GM04504 (cell line): ENCODE data around the gene UST.
"Not testable (repeated sequence)": the region's sequence is repeated elsewhere in the genome, so short reads cannot be mapped to it uniquely, and the experiment has no call there.

Experiments
- DNase-seq: peaks from one replicate; pipeline ENCODE4 v3.0.0-alpha.2; 2012; ENCODE audit warnings: low read depth

Gene UST

DNA sequence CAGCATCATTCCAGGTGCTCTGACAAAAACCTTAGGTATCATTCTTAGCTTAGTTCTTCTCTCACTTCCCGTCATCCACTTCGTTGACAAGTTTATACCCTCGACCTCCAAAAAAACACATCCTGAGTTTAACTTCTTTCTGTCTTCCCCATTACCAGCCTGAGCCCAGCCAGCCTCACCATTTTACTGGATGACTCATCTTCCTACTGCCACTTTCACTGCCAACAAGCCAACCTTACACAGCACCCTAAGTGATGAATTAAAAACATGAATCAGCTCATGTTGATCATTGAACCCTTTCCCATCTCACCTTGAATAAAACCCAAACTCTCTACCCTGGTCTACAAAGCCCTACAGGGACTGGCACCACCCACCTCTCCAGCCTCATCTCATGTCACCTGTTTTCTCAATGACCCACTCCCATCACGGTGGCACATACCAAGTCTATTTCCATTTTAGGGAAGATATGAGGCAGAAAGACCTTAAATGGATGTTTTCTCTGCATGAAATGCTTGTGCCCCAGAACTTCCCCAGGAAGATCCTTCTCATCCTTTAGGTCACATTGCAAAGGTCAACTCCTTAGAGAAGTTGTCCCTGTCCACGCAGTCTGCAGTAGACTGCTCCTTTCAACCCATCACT is 9.9 kb upstream of the UST start:
- no peak for DNase-seq

DNA sequence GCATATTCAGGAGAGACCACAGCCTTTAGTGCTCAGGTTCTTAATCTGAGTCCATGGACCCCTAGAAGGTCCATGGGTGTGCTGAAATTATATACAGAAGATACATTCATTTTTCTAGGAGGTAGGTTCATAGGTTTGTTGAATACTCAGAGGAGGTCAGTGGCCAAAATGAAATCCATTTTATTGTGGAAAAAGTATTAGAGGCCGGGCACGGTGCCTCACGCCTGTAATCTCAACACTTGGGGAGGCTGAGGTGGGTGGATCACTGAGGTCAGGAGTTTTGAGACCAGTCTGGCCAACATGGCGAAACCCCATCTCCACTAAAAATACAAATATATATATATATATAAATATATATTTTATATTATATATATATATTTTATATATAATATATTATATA is 9.0 kb upstream of the UST start:
- DNase-seq, result no peak

DNA sequence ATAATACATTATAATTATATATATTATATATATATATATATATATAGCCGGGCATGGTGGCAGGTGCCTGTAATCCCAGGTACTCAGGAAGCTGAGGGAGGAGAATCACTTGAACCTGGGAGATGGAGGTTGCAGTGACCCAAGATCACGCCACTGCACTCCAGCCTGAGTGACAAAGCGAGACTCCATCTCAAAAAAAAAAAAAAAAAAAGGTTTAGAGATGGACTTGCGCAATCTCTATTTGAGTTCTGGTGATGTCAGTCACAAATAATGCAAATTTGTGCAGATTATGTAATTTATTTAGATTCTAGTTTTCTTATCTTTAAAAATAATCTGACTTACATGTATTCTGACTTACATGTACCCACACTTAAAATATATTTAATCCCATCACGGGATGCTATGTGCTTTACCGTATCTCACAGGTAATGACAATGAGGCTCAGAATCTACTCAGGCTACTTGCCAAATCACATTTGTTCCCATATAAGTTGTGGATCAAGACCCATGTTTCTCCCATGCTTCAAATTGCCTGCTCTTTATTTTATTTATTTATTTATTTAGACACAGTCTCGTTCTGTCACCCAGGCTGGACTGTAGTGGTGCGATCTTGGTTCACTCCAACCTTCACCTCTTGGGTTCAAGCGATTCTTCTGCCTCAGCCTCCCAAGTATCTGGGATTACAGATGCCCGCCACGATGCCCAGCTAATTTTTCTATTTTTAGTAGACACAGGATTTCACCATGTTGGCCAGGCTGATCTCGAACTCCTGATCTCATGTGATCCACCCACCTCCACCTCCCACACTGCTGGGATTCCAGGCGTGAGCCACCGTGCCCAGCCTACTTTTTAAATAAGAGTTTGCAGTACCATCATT is 7.6 kb upstream of the UST start:
- no peak for DNase-seq

DNA sequence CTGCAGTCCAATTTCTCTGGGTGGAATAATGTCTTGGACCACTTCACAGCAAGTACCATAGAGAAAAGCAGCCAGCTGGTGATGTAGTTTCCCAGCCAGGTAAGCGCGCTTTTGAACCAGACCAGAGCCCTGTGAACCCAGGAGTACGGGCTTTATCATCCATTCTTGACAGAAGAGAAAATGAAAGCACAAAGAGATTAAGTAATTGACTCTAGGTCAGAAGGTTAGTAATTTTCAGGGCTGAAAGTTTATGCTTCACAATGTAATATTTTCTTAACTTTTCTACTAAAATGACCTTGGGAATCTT is 7.1 kb upstream of the UST start:
- DNase-seq, result no peak

DNA sequence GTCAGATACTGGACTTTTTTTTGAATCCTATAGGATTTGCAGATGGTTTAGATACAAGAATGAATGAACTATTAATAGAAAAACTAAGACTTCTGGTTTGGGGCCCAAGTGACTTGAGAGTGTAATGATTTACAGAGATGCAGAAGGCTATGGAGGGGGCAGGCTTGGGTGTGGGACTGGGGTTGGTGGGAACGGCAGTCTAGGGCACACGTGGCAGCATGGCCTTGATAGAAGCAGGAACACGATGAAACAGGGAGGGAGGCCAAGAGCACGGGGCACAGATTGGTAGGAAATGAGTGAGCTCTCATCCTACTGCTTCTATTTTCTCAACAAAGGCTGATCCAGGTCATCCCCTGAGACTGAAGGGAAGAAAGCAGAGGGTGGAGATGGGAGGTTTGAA is 3.4 kb upstream of the UST start:
- no peak for DNase-seq

DNA sequence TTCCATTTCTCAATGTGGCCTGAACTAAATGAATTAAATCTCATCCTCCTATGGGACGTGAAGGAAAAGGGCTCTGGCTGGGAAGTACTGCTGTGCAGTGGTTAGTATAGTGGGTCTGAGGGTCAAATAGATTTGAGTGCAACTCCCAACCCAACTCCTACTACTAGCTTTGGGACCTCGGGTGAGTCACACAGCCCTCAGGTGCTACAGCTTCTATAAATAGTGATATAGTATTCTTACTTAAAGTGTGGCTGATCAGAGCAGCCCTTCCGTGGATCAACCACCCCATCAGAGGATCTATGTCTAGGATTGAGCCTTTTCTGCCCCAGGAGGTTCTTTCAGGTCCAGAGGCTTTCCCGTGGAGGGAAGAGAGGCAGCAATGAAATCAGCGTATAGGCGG is 904 bp upstream of the UST start:
- DNase-seq, result no peak

DNA sequence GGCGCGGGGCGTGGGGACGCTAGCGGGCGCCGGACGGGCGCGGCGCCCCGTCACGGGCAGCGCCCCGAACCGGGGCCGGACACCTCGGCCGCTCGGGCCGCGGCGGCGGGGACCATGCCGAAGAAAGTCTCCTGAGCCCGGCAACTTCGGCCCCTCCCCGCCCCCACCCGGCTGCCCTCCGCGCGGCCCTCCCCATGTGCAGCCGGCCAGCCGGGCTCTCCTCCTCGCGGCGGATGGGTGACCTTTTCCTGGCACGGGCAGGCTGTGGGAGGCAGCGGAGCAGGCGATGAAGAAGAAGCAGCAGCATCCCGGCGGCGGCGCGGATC is 278 bp downstream of the UST start:
- peak; percentile 27 for DNase-seq

DNA sequence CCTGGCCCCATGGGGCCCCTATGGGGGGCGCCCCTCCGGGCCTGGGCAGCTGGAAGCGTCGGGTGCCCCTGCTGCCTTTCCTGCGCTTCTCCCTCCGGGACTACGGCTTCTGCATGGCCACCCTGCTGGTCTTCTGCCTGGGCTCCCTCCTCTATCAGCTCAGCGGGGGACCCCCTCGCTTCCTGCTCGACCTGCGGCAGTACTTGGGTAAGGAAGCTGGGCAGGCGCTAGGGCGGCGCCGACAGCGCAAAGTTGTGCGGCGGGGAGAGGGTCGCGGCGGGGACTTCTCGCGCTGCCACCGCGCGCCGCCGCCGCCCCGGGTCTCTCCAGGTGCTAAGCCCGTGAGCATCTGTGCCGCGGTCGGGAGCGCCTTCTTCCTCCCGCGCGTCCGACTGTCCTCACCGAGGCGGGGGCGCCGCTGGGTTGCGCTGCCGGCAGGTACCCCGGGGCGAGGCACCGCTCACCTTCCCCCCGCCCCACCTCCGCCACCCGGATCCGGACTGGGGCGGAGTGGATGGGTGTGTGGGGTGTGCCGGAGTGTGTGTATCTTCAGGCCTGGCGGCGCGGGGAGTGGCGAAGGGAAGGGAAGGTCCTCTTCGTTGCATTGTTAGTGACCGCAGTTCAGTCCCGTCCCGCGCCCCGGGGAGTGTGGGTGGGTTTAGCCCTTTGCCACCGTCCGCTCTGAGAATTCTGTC is 788 bp downstream of the UST start:
- DNase-seq, result peak; percentile 19

DNA sequence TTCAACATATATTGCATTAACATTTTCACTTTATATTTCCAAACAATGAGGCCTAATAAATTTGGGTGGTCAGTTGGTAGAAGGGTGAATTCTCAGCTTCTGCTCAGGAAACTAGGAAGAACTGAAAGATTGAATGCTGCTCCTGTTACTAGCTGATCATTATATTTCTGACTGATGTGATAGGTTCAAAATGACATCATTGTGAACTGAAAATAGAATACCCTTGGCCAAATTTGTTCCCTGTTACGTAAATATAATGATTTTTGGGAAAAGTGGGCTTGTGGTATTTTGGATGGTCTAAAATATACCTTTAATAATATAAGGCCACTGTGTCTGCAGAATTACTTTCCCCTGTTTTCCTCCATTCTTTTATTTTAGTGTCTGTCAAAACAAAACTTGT is 2.8 kb downstream of the UST start:
- no peak for DNase-seq

DNA sequence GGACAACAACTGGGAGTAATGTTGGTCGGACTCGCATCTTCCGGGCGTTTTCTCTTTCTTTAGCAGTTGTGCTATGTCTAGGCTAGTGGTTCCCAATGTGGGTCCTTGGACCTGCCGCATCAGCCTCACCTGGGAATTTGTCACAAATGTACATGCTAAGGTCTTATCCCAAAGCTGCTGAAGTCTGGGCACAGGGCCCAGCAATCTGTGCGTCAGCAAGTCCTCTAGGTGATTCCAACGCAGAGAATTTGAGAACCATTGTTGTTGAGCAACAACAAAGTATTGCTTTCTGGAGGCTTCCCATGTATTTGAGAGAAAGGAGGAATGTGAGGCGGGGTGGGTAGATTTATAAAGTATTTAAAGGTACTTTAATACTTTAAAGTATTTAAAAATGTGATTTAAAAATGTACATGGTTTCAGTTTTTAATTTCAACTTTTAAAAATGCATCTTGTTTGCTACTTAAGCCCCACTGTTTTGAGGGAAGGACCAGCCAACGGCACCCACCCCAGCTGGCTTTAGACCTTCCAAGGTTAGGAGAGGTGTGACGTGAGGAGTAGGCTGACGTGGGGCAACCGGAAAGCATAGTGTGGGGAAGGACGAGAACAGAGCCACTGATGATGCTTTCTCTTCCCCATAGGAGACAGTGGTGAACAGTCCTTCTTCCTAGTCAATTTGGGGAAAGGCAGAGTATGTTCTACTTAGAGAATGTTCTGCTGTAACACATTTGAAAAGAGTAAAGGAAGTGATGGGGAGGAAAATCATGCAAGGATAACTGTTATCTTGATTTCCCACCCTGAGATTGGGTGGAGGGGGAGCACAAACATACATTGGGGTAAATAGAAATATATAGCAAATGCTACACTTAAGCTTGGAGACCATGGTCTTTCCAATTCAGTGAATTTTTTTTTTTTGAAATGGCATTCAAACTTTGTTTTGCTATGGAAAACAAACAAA is 4.3 kb downstream of the UST start:
- no peak for DNase-seq

DNA sequence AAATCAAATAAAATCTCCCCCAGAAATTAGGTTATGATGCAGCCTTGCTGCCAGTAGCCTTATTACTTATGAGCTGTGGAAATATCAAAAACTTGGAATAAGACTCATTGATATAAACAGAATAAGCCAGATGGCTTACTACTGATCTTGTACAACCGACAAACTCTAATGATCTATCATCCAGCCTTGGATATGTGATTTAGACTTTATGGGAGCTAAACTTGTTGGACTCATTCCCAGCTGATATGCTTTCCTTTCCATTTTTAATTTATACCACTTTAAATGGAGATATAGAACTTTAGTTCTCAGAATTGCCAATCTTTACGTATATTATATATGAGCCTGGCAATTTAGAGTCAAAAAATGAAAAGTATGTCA is 5.0 kb downstream of the UST start:
- no peak for DNase-seq

DNA sequence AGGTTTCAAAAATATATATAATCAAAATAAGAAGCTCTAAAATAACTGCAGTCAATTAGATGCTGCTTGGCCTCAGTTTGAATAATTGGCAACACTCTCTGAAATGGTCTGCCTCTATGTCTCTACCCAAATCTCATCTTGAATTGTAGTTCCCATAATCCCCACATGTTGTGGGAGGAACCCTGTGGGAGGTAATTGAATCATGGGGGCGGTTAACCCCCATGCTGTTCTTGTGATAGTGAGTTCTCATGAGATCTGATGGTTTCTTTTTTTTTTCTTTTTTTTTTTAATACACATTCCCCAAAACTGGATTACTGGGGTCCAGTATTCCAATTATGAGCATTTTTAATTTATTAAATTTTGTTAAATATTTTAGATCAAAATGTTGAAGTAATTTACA is 8.5 kb downstream of the UST start:
- not testable (repeated sequence) for DNase-seq

DNA sequence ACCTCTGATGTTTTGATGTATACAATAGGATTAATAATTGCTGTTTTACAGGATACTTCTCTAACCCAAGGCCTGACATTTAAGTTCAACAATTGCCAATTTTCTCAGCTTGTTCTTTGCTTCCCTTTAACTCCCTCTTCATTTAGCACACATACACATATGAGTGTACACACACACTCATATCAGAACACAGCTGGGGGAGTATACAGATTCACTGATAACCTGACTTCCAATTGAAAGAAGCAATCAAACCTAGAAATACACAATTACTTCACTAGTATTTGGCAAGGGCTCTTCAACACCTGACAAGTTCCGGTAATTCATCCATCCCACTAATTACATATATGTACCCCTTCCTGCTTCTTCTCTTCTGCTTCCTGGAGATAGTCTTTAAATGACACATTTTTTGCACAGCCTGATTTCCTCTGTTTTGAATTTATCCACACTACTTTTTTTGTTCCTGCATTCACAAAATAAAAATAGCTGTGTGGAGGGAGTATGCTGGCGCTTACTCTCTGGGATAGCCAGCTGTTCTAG is 11.2 kb downstream of the UST start:
- no peak for DNase-seq

DNA sequence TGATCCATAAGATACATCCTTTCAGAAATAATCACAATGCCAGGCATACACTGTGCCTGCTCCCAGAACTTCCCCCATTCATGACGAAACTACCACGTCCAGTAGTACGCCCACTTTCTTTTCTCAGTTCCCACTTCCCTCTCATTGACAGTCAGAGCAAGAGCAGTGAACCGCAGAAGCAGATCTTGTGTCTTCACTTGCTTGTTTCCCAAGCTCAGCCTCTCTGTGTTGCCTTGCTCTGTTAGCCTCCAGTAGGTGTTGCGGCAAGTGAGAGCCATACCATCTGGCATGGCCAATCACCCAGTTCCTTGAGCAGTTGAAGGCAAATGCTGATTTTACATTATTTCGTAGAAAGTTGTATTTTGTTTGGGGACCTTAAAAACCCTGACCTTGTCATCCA is 11.7 kb downstream of the UST start:
- DNase-seq, result no peak

DNA sequence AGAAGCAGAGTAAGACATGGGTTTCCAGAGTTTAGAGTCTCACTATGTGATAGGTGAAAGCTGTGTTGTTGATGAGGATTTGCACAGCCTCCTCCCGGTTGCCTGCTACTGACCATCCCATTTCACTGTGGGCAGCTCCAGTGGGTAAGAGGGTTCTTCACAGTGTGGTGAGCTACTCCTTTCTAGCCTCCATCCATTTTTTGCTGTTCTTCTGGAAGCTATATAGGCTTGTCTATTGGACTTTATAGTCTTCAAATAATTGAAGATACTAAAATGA is 13.4 kb downstream of the UST start:
- DNase-seq, result no peak

DNA sequence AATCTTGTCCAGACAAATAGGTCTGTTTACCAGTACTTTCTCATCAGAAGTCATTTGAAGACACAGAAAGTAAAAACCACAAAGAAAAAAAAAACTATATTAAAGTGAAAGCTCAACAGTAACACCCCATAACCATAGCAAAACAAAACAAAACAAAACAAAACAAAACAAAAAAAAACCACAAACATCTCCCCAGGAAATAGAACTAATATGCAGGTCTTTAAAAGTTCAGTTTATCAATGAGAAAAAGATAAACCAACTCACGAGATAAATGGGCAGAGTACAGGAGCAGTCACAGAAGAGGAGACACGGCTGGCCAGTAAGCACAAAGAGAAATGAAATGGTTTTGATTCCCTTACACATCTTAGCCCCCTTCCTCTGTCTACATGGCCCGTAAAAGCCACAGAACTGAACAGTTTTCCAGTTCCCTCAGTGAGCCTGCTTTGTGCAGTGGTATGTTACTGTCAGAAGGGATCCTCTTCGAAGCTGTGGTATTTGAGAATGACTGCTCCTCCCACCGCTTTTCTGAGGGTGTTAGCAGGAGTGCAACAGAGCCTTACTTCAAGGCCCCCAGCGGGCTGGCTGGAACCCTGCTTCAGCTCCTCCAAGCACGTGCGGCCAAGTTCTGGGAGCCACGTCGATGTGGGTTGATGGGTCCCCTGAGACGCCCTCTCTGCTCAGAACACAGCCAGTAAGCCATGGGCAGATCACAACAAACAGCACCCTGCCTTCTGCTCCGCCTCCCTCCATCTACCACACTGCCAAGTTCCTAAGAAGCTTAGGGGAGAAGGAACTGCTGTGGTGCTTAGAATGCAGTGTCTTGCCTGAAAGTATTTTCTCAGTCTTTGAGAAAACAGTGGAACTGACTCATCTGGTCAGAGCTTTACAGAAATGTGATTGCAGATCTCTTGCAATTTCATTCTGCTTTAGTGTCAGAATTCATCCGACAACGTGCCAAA is 14.0 kb downstream of the UST start:
- DNase-seq, result peak; percentile 86

DNA sequence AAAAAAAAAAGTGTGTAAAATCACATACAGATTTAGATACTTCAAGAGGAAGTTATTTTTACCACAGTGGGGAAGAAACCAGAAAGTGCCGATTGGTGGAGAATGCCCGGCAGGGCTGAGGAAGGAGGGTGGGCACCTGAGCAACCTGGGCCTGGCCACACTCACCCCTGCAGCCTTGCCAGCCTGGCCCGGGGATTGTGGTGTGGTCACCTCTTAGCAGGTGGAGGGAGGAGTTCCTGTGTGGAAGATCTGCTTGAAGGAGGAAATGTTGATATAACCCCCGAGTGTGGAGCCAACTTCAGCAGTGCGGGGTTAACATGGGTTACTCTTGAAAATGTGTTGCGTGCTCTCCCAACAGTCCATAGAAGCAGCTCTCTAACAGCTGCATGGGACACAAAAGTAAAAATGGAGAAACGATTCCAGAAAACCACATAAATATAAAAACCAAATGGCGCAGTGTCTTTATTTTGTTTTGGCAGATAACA is 14.7 kb downstream of the UST start:
- DNase-seq, result no peak

DNA sequence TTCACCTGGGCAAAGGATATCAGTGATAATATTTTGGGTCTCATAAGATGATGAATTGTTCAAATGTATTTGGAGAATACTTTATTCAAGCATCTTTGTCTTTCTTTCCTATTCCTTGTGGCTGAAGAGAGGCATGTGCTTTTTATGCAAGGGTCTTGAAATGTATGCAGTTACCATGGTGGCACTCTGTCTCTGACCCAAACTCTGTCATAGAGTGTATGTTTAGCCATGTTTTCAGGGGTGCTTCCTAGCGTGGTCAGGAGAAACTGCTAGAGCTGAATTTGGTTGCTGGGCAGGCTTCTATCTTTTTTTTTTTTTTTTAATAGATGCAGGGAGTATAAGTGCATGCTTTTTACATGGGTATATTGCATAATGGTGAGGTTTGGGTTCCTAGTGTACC is 15.4 kb downstream of the UST start:
- DNase-seq, result no peak

DNA sequence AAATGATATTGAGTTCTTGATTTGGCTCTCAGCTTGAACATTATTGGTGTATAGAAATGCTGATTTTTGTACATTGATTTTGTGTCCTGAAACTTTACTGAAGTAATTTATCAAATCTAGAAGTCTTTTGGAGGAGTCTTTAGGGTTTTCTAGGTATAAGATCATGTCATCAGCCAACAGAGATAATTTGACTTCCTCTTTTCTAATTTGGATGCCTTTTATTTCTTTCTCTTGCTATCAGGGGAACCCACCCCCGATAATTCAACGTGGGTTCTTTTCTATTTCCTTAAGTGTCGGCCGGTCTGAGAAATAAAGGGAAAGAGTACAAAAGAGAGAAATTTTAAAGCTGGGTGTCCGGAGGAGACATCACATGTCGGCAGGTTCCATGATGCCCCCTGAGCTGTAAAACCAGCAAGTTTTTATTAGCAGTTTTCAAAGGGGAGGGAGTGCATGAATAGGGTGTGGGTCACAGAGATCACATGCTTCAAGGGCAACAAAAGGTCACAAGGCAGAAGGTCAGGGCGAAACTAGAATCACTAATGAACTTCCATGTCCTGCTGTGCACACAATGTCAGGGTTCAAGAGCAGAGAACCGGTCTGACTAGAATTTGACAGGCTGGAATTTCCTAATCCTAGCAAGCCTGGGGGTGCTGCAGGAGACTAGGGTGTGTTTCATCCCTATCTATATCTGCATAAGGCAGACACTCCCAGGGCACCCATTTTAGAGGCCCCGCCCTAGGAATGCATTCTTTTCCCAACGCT is 17.6 kb downstream of the UST start:
- DNase-seq, result not testable (repeated sequence)
